GM12874 (cell line): ENCODE measurements around the gene SMIM5.

ENCODE experiments used
- CTCF ChIP-seq: IDR thresholded peaks from 2 replicates; pipeline ENCODE4 v1.5.1; 2011; ENCODE audit warnings: low read depth, mild to moderate bottlenecking, control low read depth, low read length, moderate library complexity; ENCODE audit not compliant: insufficient read depth

SMIM5 gene

GRCh38 chr17:75679706-75680211, 46.5 kb downstream of the SMIM5 start:
- no peak for TF ChIP-seq CTCF

GRCh38 chr17:75680431-75680830, 47.2 kb downstream of the SMIM5 start:
- no peak for TF ChIP-seq CTCF

DNA sequence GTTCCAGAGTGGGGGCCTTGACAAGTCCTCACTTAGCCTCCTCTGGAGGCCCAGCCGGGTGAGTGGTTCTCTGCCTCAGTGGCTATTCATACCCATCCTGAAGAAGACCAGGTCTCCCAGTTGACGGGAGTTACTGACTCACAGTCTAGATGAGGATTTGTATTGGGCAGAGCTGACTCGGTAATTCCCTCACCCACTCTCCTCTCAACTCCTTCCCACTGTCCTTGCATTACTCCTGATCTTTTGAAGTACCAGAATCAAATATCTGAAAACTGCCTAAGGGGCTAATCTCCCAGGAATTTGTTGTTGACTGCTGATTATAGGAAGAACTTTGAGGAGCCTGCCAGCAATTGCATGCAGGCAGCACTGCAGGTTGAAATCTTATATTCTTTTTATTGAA, 48.1 kb downstream of the SMIM5 start:
- no peak for TF ChIP-seq CTCF

GRCh38 chr17:75683583-75683982, 50.3 kb downstream of the SMIM5 start:
- no peak for TF ChIP-seq CTCF

DNA sequence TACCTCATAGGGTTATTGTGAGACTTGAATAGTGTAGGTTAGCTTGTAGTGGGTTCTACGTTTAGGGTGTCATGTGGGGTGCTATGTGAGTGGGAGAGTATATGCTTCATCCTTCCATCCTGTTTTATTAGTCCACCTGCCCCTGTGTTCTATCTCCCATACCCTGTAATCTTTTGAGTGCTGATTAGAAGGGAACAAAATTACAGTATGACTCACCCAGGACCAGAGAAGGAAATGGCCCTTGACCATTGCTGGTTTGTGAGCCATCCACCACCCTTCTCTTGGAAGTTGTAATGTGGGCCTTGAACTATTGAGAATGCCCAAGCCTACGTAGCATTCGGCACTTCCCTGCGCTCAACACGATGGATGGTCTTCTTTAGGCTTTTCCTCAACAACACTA, 51.0 kb downstream of the SMIM5 start:
- no peak for TF ChIP-seq CTCF

- no peak for TF ChIP-seq CTCF
Observed at GRCh38 chr17:75684924-75685323, 51.7 kb downstream of the SMIM5 start.

DNA sequence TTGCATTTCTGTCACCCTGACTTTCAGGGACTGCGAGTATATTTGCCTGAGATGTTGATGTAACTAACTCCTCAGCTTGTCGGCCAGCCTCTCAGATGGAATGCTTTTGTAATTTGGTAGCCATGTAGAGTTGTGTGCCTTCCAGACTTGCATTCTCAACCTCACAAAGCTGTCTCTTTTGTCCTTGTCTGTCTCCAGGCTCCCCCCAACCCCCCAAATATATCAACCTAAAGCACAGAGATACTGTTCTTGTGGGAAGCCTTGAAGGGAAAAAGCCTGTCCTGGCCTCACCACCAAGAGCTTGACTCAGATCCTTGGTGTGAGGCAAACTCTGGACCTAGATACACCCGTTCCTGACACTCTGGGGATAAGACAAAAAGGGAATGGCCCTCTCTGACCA, 52.3 kb downstream of the SMIM5 start:
- TF ChIP-seq CTCF, result no peak
